GM23338 (cell line): Measurements from ENCODE around the gene BLZF1. TPM values are rescaled to one million over a fixed set of nuclear protein-coding genes. Genes with fewer than 3 reads are reported as not detected.

ENCODE experiments used
- ATAC-seq: fragments of 200-7000 bp; cut with Tn5 transposase; 3 replicates; pipeline ENCODE4 v1.9.1; 2020
- DNase-seq: peaks from one replicate; pipeline ENCODE4 v3.0.0-alpha.2; 2015; ENCODE audit warnings: low spot score
- H2AFZ ChIP-seq: fragments of 200-600 bp; sonication (generic); 2 replicates; pipeline ENCODE4 v1.8.0; 2016; ENCODE audit warnings: antibody characterized with exemption, mild to moderate bottlenecking, moderate library complexity
- H3F3A ChIP-seq: fragments of 200-600 bp; sonication (generic); replicated peaks from 2 replicates; pipeline ENCODE4 v1.8.0; 2017; ENCODE audit warnings: antibody characterized with exemption, mixed run types, low read depth
- H3K27ac ChIP-seq: fragments of 200-600 bp; sonication (generic); 2 replicates; pipeline ENCODE4 v1.6.1; 2016; ENCODE audit warnings: low read depth
- H3K27me3 ChIP-seq: fragments of 200-600 bp; sonication (generic); 2 replicates; pipeline ENCODE4 v1.8.0; 2016; ENCODE audit warnings: mild to moderate bottlenecking, mixed run types, moderate library complexity; ENCODE audit not compliant: insufficient read depth
- H3K36me3 ChIP-seq: fragments of 200-600 bp; sonication (generic); 2 replicates; pipeline ENCODE4 v1.8.0; 2016; ENCODE audit warnings: mild to moderate bottlenecking; ENCODE audit not compliant: insufficient read depth
- H3K4me1 ChIP-seq: fragments of 200-600 bp; sonication (generic); 2 replicates; pipeline ENCODE4 v1.8.0; 2016; ENCODE audit warnings: mild to moderate bottlenecking, moderate library complexity; ENCODE audit not compliant: insufficient read depth
- H3K4me2 ChIP-seq: fragments of 200-600 bp; sonication (generic); 2 replicates; pipeline ENCODE4 v1.7.1; 2017; ENCODE audit warnings: mixed run types
- H3K4me3 ChIP-seq: fragments of 200-600 bp; sonication (generic); 2 replicates; pipeline ENCODE4 v1.6.1; 2016; ENCODE audit warnings: mixed run types
- H3K79me2 ChIP-seq: fragments of 200-600 bp; sonication (generic); replicated peaks from 2 replicates; pipeline ENCODE4 v1.8.0; 2017; ENCODE audit warnings: mild to moderate bottlenecking; ENCODE audit not compliant: insufficient read depth
- H3K9me2 ChIP-seq: fragments of 200-600 bp; sonication (generic); 2 replicates; pipeline ENCODE4 v1.8.0; 2017; ENCODE audit not compliant: insufficient read depth
- H4K20me1 ChIP-seq: fragments of 200-600 bp; sonication (generic); replicated peaks from 2 replicates; pipeline ENCODE4 v1.8.0; 2017; ENCODE audit warnings: mild to moderate bottlenecking; ENCODE audit not compliant: insufficient read depth
- H3K27ac Mint-ChIP-seq: 2 replicates; pipeline ENCODE4 v1.8.0; 2020; ENCODE audit warnings: inconsistent platforms, mild to moderate bottlenecking, moderate library complexity, mixed read lengths
- H3K27me3 Mint-ChIP-seq: 3 replicates; pipeline ENCODE4 v1.8.0; 2022; ENCODE audit warnings: low read depth, mild to moderate bottlenecking, moderate library complexity, mixed read lengths, inconsistent platforms; ENCODE audit not compliant: insufficient read depth, poor library complexity
- H3K36me3 Mint-ChIP-seq: 3 replicates; pipeline ENCODE4 v1.8.0; 2021; ENCODE audit warnings: low read depth, mild to moderate bottlenecking, inconsistent platforms, moderate library complexity, mixed read lengths
- H3K4me1 Mint-ChIP-seq: 3 replicates; pipeline ENCODE4 v1.8.0; 2020; ENCODE audit warnings: mild to moderate bottlenecking, inconsistent platforms, mixed read lengths
- H3K4me3 Mint-ChIP-seq: 3 replicates; pipeline ENCODE4 v1.8.0; 2021; ENCODE audit warnings: moderate library complexity, mild to moderate bottlenecking, inconsistent platforms, mixed read lengths
- H3K9me3 Mint-ChIP-seq: 3 replicates; pipeline ENCODE4 v1.8.0; 2020; ENCODE audit warnings: moderate library complexity, mild to moderate bottlenecking, inconsistent platforms, mixed read lengths
- CREB1 ChIP-seq: fragments of 250-450 bp; sonication (Bioruptor Pico); IDR thresholded peaks from 2 replicates; pipeline ENCODE4 v1.5.0; 2020; ENCODE audit warnings: low read depth, mild to moderate bottlenecking, moderate library complexity
- ETS1 ChIP-seq: IDR thresholded peaks from 2 replicates; pipeline ENCODE4 v1.6.1; 2016; ENCODE audit warnings: antibody characterized with exemption
- EZH2 ChIP-seq: fragments of 200-600 bp; sonication (generic); IDR thresholded peaks from one replicate; pipeline ENCODE4 v1.8.0; 2017; ENCODE audit warnings: antibody characterized with exemption, mild to moderate bottlenecking, low read depth; ENCODE audit not compliant: unreplicated experiment
- EZH2phosphoT487 ChIP-seq: fragments of 200-600 bp; sonication (generic); IDR thresholded peaks from one replicate; pipeline ENCODE4 v1.8.1; 2018; ENCODE audit warnings: antibody characterized with exemption; ENCODE audit not compliant: unreplicated experiment
- JUNB ChIP-seq: IDR thresholded peaks from one replicate; pipeline ENCODE4 v1.6.1; 2016; ENCODE audit warnings: antibody characterized with exemption; ENCODE audit not compliant: unreplicated experiment
- NANOG ChIP-seq: IDR thresholded peaks from 2 replicates; pipeline ENCODE4 v1.6.1; 2016; ENCODE audit warnings: antibody characterized with exemption, borderline replicate concordance
- POLR2AphosphoS5 ChIP-seq: IDR thresholded peaks from 2 replicates; pipeline ENCODE4 v1.6.1; 2016; ENCODE audit warnings: antibody characterized with exemption, low read depth
- REST ChIP-seq: IDR thresholded peaks from one replicate; pipeline ENCODE4 v1.6.1; 2018; ENCODE audit warnings: antibody characterized with exemption; ENCODE audit not compliant: unreplicated experiment
- STAT1 ChIP-seq: IDR thresholded peaks from one replicate; pipeline ENCODE4 v1.6.1; 2016; ENCODE audit warnings: antibody characterized with exemption; ENCODE audit not compliant: unreplicated experiment
- ZNF114 ChIP-seq: fragments of 250-450 bp; sonication (Bioruptor Pico); IDR thresholded peaks from 2 replicates; pipeline ENCODE4 v1.5.0; 2020; ENCODE audit warnings: mild to moderate bottlenecking, moderate library complexity
- ZNF331 ChIP-seq: fragments of 250-450 bp; sonication (Bioruptor Pico); IDR thresholded peaks from 2 replicates; pipeline ENCODE4 v1.5.0; 2020; ENCODE audit warnings: low read depth, mild to moderate bottlenecking, moderate library complexity
- polyA plus RNA-seq: library from polyadenylated mRNA; unstranded; fragments of >200 nt; fragmentation: Nextera tagmentation; extraction: Ambion mirVana; gene quantifications from 2 replicates; pipeline ENCODE4 v1.2.1, GENCODE V29; 2016
- total RNA-seq: library from RNA; depleted of rRNA; stranded (reverse); fragments of >200 nt; shearing (Covaris generic); gene quantifications from 2 replicates; pipeline ENCODE4 v1.2.3, GENCODE V29; 2014
- TF ChIP-seq, protein P1 (sequence below): fragments of 250-450 bp; sonication (Bioruptor Pico); IDR thresholded peaks from 2 replicates; pipeline ENCODE4 v1.5.0; 2020; ENCODE audit warnings: mild to moderate bottlenecking, moderate library complexity

The BLZF1 gene
- total and polyA plus RNA-seq, 2 experiments from 2014 or later = 9.5 to 14.5 TPM

- no peak for TF ChIP-seq EZH2phosphoT487
- TF ChIP-seq JUNB = no peak
- TF ChIP-seq ZNF331 = no peak
- no peak for TF ChIP-seq ETS1
These were observed 19.4 kb downstream of the BLZF1 start (continued) for GRCh38 chr1:169387399-169387798.

GRCh38 chr1:169390303-169390702, 22.3 kb downstream of the BLZF1 start:
- TF ChIP-seq STAT1 = no peak
- no peak for TF ChIP-seq NANOG
- no peak for TF ChIP-seq CREB1 (CRISPR knock-in tag)
- TF ChIP-seq REST = no peak
- TF ChIP-seq ZNF114 (CRISPR knock-in tag) = no peak
- no peak for TF ChIP-seq ETS1
- TF ChIP-seq, protein P1, sequence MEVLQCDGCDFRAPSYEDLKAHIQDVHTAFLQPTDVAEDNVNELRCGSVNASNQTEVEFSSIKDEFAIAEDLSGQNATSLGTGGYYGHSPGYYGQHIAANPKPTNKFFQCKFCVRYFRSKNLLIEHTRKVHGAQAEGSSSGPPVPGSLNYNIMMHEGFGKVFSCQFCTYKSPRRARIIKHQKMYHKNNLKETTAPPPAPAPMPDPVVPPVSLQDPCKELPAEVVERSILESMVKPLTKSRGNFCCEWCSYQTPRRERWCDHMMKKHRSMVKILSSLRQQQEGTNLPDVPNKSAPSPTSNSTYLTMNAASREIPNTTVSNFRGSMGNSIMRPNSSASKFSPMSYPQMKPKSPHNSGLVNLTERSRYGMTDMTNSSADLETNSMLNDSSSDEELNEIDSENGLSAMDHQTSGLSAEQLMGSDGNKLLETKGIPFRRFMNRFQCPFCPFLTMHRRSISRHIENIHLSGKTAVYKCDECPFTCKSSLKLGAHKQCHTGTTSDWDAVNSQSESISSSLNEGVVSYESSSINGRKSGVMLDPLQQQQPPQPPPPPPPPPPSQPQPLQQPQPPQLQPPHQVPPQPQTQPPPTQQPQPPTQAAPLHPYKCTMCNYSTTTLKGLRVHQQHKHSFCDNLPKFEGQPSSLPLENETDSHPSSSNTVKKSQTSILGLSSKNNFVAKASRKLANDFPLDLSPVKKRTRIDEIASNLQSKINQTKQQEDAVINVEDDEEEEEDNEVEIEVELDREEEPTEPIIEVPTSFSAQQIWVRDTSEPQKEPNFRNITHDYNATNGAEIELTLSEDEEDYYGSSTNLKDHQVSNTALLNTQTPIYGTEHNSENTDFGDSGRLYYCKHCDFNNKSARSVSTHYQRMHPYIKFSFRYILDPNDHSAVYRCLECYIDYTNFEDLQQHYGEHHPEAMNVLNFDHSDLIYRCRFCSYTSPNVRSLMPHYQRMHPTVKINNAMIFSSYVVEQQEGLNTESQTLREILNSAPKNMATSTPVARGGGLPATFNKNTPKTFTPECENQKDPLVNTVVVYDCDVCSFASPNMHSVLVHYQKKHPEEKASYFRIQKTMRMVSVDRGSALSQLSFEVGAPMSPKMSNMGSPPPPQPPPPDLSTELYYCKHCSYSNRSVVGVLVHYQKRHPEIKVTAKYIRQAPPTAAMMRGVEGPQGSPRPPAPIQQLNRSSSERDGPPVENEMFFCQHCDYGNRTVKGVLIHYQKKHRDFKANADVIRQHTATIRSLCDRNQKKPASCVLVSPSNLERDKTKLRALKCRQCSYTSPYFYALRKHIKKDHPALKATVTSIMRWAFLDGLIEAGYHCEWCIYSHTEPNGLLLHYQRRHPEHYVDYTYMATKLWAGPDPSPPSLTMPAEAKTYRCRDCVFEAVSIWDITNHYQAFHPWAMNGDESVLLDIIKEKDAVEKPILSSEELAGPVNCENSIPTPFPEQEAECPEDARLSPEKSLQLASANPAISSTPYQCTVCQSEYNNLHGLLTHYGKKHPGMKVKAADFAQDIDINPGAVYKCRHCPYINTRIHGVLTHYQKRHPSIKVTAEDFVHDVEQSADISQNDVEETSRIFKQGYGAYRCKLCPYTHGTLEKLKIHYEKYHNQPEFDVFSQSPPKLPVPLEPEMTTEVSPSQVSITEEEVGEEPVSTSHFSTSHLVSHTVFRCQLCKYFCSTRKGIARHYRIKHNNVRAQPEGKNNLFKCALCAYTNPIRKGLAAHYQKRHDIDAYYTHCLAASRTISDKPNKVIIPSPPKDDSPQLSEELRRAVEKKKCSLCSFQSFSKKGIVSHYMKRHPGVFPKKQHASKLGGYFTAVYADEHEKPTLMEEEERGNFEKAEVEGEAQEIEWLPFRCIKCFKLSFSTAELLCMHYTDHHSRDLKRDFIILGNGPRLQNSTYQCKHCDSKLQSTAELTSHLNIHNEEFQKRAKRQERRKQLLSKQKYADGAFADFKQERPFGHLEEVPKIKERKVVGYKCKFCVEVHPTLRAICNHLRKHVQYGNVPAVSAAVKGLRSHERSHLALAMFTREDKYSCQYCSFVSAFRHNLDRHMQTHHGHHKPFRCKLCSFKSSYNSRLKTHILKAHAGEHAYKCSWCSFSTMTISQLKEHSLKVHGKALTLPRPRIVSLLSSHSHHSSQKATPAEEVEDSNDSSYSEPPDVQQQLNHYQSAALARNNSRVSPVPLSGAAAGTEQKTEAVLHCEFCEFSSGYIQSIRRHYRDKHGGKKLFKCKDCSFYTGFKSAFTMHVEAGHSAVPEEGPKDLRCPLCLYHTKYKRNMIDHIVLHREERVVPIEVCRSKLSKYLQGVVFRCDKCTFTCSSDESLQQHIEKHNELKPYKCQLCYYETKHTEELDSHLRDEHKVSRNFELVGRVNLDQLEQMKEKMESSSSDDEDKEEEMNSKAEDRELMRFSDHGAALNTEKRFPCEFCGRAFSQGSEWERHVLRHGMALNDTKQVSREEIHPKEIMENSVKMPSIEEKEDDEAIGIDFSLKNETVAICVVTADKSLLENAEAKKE (CRISPR knock-in tag) = no peak
- TF ChIP-seq ZNF331 = no peak
- TF ChIP-seq EZH2 = no peak
- no peak for TF ChIP-seq POLR2AphosphoS5

More at GRCh38 chr1:169390303-169390702, 22.3 kb downstream of the BLZF1 start:
- Histone ChIP-seq H3F3A (no peaks in the 10 kb centered on the region), H3K4me1 (no peaks in the 10 kb centered on the region), H3K27ac (no peak overlapping the region), H2AFZ (no peak overlapping the region), H3K4me3 (no peak overlapping the region), H4K20me1 (0 out of 2 replicates have a peak, but pooled peaks cover 3% of the 10 kb centered on the region), H3K36me3 (peaks cover 9% of the 10 kb centered on the region; the same call in 1 of the 2 replicates), H3K9me2 (no peaks in the 10 kb centered on the region), H3K27me3 (no peaks in the 10 kb centered on the region), H3K79me2 (no peaks in the 10 kb centered on the region), H3K4me2 (no peak overlapping the region)
- ATAC-seq = no peak
- H3K9me3 Mint-ChIP-seq = no peaks in the 10 kb centered on the region; the same call in 2 of the 3 replicates
- no peaks in the 10 kb centered on the region for H3K4me1 Mint-ChIP-seq
- H3K36me3 Mint-ChIP-seq = peaks cover 17% of the 10 kb centered on the region; the same call in 2 of the 3 replicates
- H3K27me3 Mint-ChIP-seq = no peaks in the 10 kb centered on the region
- no peak for DNase-seq
- no peak overlapping the region for H3K27ac Mint-ChIP-seq
- H3K4me3 Mint-ChIP-seq = no peak overlapping the region
